ENCODE measurements around the gene NDEL1.
A peak's percentile ranks its signal among the peaks of the same experiment; 100 is the strongest.

NDEL1 gene

GRCh38 chr17:8413938-8414337 lies 21.7 kb upstream of the NDEL1 start:
- no peak for DNase-seq

GRCh38 chr17:8417806-8418205 lies 17.9 kb upstream of the NDEL1 start:
- DNase-seq: no peak

GRCh38 chr17:8418471-8418870 lies 17.2 kb upstream of the NDEL1 start:
- no peak for DNase-seq

- no peak for DNase-seq
Measured at GRCh38 chr17:8419305-8419704, 16.4 kb upstream of the NDEL1 start.

- DNase-seq: peak in 3 of 58 donors; percentile 10 to 24 (median 14)
Measured at GRCh38 chr17:8420041-8420934, 15.4 kb upstream of the NDEL1 start.

GRCh38 chr17:8421571-8421970 lies 14.1 kb upstream of the NDEL1 start:
- no peak for DNase-seq

- no peak for DNase-seq
Measured at GRCh38 chr17:8426094-8426720, 9.5 kb upstream of the NDEL1 start.

- no peak for DNase-seq
Measured at GRCh38 chr17:8426802-8427201, 8.9 kb upstream of the NDEL1 start.

GRCh38 chr17:8430966-8431365 lies 4.7 kb upstream of the NDEL1 start:
- DNase-seq: peak in 11 of 58 donors; percentile 6 to 72 (median 26)

GRCh38 chr17:8436169-8436843 lies 622 bp downstream of the NDEL1 start:
- peak in 32 of 58 donors; percentile 13 to 80 (median 59) for DNase-seq

- DNase-seq: no peak
Measured at GRCh38 chr17:8436844-8437171, 1.1 kb downstream of the NDEL1 start.

- DNase-seq: no peak
Measured at GRCh38 chr17:8438441-8438840, 2.8 kb downstream of the NDEL1 start.

- DNase-seq: no peak
Measured at GRCh38 chr17:8439681-8440080, 4.0 kb downstream of the NDEL1 start.

- DNase-seq: no peak
Measured at GRCh38 chr17:8441690-8442089, 6.0 kb downstream of the NDEL1 start.

GRCh38 chr17:8442310-8442709 lies 6.6 kb downstream of the NDEL1 start:
- DNase-seq: no peak

GRCh38 chr17:8443756-8444155 lies 8.1 kb downstream of the NDEL1 start:
- no peak for DNase-seq

- DNase-seq: no peak
Measured at GRCh38 chr17:8444494-8444893, 8.8 kb downstream of the NDEL1 start.

GRCh38 chr17:8445536-8445935 lies 9.9 kb downstream of the NDEL1 start:
- no peak for DNase-seq

GRCh38 chr17:8447799-8448198 lies 12.1 kb downstream of the NDEL1 start:
- DNase-seq: no peak

- no peak for DNase-seq
Measured at GRCh38 chr17:8448310-8448709, 12.6 kb downstream of the NDEL1 start.

- no peak for DNase-seq
Measured at GRCh38 chr17:8451933-8452614, 16.4 kb downstream of the NDEL1 start.

- DNase-seq: no peak
Measured at GRCh38 chr17:8453326-8453725, 17.6 kb downstream of the NDEL1 start.

Measured in anterior cingulate cortex (tissue), 58 donors.